Medulla oblongata (tissue), 1 donor: ENCODE data around the gene NUP210L.

Source experiments
- DNase-seq: peaks from one replicate; pipeline ENCODE4 v3.0.0-alpha.2; 2015; ENCODE audit errors: extremely low spot score

NUP210L gene

DNA sequence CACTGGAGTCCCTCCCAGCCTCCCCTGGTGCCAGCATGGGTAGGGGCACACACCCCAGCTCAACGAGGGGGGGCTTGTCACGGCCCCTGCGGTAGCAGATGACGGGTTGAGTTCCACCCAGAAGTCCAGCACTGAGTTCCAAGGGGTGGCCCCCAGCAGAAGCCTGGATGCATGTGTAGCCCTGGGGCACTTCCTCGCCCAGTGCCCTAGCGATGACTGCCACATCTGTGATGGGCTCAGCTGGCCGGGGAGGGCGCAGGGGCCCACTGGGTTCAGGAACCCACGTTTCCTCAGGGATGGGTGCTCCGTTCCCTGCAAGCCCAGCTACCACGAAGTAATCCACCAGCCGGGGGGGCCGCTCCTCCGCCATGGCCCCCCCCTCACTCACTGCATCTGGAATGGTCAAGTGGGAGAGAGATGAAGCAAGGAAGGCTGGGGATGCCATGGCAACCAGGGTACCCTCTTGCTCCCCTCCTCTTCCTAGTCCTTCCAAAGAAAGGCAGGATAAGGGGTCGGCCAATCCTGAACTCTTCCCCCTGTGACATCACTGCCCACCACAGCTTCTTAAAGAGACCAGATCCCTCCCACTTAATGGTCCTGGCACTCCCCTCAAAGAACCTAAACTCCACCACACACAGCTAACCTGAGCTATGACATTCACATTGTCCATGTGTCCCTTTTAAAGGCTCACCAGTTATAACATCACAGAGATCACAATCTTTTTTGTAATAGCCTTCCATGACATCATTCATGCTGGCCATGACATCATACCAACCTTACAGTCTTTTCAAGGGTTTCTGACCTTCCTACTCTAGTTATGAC is 210.7 kb downstream of the NUP210L start:
- DNase-seq: no peak

GRCh38 chr1:153942766-153943549 is 211.9 kb downstream of the NUP210L start:
- no peak for DNase-seq
